Measurements from ENCODE around the gene CDH6.

Gene CDH6

DNA sequence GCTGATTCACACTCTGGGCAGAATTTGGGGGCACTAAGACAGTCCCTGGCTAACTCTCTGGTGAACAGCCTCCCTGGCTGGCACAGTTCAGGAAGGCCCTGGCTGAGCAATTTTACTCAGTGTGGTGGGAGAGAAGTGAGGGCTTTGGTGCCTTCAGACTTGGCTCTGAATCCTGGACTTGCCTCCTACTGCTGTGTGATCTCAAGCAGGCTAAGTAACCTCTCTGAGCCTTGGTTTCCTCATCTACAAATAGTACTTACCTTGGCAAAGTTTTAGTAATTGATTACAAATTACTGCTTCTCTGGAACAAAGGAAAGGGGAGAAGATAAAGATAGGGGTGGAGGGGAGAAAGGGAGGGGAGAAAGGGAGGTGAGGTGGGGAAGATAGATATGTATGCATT is 184.7 kb downstream of the CDH6 start:
- TF ChIP-seq, protein P1, sequence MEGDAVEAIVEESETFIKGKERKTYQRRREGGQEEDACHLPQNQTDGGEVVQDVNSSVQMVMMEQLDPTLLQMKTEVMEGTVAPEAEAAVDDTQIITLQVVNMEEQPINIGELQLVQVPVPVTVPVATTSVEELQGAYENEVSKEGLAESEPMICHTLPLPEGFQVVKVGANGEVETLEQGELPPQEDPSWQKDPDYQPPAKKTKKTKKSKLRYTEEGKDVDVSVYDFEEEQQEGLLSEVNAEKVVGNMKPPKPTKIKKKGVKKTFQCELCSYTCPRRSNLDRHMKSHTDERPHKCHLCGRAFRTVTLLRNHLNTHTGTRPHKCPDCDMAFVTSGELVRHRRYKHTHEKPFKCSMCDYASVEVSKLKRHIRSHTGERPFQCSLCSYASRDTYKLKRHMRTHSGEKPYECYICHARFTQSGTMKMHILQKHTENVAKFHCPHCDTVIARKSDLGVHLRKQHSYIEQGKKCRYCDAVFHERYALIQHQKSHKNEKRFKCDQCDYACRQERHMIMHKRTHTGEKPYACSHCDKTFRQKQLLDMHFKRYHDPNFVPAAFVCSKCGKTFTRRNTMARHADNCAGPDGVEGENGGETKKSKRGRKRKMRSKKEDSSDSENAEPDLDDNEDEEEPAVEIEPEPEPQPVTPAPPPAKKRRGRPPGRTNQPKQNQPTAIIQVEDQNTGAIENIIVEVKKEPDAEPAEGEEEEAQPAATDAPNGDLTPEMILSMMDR (IDR thresholded peaks at IDR 0.05) = no peak
